GM12874 (cell line): ENCODE data around the gene SLC22A16.

Experiments
- TF ChIP-seq, protein P1 (sequence below): IDR thresholded peaks from 2 replicates; pipeline ENCODE4 v1.5.1; 2011; ENCODE audit warnings: low read depth, mild to moderate bottlenecking, control low read depth, low read length, moderate library complexity; ENCODE audit not compliant: insufficient read depth

Gene SLC22A16

GRCh38 chr6:110457567-110458175 is 18.7 kb downstream of the SLC22A16 start:
- TF ChIP-seq, protein P1, sequence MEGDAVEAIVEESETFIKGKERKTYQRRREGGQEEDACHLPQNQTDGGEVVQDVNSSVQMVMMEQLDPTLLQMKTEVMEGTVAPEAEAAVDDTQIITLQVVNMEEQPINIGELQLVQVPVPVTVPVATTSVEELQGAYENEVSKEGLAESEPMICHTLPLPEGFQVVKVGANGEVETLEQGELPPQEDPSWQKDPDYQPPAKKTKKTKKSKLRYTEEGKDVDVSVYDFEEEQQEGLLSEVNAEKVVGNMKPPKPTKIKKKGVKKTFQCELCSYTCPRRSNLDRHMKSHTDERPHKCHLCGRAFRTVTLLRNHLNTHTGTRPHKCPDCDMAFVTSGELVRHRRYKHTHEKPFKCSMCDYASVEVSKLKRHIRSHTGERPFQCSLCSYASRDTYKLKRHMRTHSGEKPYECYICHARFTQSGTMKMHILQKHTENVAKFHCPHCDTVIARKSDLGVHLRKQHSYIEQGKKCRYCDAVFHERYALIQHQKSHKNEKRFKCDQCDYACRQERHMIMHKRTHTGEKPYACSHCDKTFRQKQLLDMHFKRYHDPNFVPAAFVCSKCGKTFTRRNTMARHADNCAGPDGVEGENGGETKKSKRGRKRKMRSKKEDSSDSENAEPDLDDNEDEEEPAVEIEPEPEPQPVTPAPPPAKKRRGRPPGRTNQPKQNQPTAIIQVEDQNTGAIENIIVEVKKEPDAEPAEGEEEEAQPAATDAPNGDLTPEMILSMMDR = peak; percentile 66

- TF ChIP-seq, protein P1 = no peak
Observed at GRCh38 chr6:110456694-110457093, 19.7 kb downstream of the SLC22A16 start.

- TF ChIP-seq, protein P1 = no peak
Observed at GRCh38 chr6:110449541-110449895, 26.9 kb downstream of the SLC22A16 start.

DNA sequence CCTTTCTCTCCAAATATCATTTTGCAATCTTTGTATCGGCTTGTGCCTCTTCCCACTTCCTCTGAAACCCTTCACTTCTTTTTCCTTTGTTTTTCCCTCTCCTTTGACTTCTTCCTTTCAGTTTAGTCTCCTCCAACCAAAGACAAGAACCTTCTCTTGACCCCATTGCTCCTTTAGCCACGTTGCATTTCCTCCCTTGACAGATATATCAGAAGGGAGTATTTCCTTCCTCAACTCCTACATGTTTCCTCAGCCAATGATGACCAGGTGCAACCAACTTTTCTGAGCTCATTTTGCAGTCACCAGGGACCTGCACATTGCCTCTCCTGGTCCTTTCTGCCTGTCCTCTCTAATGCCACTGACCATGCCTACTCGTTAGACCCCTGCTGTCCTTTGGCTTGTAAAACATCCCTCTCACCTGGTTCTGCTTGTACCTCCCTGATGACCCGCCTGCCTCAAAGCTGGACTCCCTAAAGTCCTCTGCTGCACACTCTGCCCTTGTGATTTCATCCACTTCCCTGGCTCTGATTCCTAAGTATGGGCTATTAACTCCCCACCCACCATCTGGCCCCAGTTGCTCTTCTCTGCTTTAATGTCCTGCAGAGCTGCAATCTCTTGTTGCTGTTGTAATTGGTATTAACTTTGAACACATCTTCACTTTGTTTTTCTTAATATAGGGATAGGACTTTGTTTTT is 27.4 kb downstream of the SLC22A16 start:
- TF ChIP-seq, protein P1 = no peak

GRCh38 chr6:110447761-110448160 is 28.7 kb downstream of the SLC22A16 start:
- TF ChIP-seq, protein P1 = no peak

GRCh38 chr6:110446405-110446804 is 30.0 kb downstream of the SLC22A16 start:
- TF ChIP-seq, protein P1 = no peak

- TF ChIP-seq, protein P1 = no peak
Observed at GRCh38 chr6:110440026-110440425, 36.4 kb downstream of the SLC22A16 start.
